K562 (cell line): Measurements from ENCODE around the gene TRIM33. TPM values are rescaled to one million over a fixed set of nuclear protein-coding genes. Genes with fewer than 3 reads are reported as not detected.

Source experiments
- ATAC-seq: fragments of 200-7000 bp; cut with Tn5 transposase; 3 replicates; pipeline ENCODE4 v1.9.1; 2020; ENCODE audit warnings: moderate library complexity
- BruUV-seq: library from RNA; stranded (reverse); fragments of 400-500 nt; replicated peaks from 2 replicates; lab custom pipeline; 2021; lab: Mats Ljungman, UMichigan
- CTCF ChIA-PET: fragments of 300-600 bp; formaldehyde crosslinking; extraction: SDS; loops from one replicate; lab custom pipeline; 2021; ENCODE audit warnings: low intra/inter-chr PET ratio; lab: Yijun Ruan, JAX
- POLR2A ChIA-PET: fragments of 300-600, 350-650 bp; sonication (Branson Sonifier 250); formaldehyde crosslinking; extraction: SDS; loops from one replicate; lab custom pipeline; 2021; ENCODE audit warnings: antibody characterized with exemption, inconsistent platforms; lab: Yijun Ruan, JAX
- DNase-seq, 4 experiments: peaks; one replicate each; pipeline versions ENCODE4 v3.0.0 to v3.0.0-alpha.2; 2011 to 2018; ENCODE audit warnings: low spot score in 3 of 4, mixed read lengths in 3 of 4; ENCODE audit errors: extremely low read depth in 1 of 4
- FAIRE-seq: peaks from 2 replicates; lab custom pipeline; 2011; peaks lifted over from hg19 to GRCh38; lab: Jason Lieb, UNC
- H2AFZ ChIP-seq: 2 replicates; pipeline ENCODE4 v1.6.0; 2011; ENCODE audit warnings: low read depth, low read length, control low read depth, inconsistent platforms
- H3K27ac ChIP-seq: fragments of 200-600 bp; 3 replicates; pipeline ENCODE4 v1.8.0; 2011; ENCODE audit warnings: low read depth, mild to moderate bottlenecking, control low read depth, inconsistent platforms, low read length, moderate library complexity, mixed read lengths; ENCODE audit errors: extremely low read depth
- H3K27me3 ChIP-seq, 2 experiments: fragments of 300-600 bp in 1 of 2; 2 replicates in 1 of 2; 3 replicates in 1 of 2; pipeline versions ENCODE4 v1.6.0 to v1.8.0; 2011; ENCODE audit warnings: inconsistent platforms in 2 of 2, low read length in 2 of 2, mild to moderate bottlenecking in 1 of 2, mixed read lengths in 1 of 2, moderate library complexity in 1 of 2; ENCODE audit not compliant: control insufficient read depth in 2 of 2, insufficient read depth in 2 of 2
- H3K36me3 ChIP-seq: fragments of 300-600 bp; 3 replicates; pipeline ENCODE4 v1.8.0; 2011; ENCODE audit warnings: mild to moderate bottlenecking, low read length, inconsistent platforms; ENCODE audit not compliant: control insufficient read depth, insufficient read depth
- H3K4me1 ChIP-seq, 2 experiments: fragments of 200-600 bp in 1 of 2; replicated peaks in 1 of 2; 2 replicates in 1 of 2; 3 replicates in 1 of 2; pipeline versions ENCODE4 v1.5.1 to v1.8.0; 2011; ENCODE audit warnings: inconsistent platforms in 2 of 2, low read length in 2 of 2, mild to moderate bottlenecking in 1 of 2, mixed read lengths in 1 of 2, moderate library complexity in 1 of 2; ENCODE audit not compliant: control insufficient read depth in 2 of 2, insufficient read depth in 2 of 2
- H3K4me2 ChIP-seq: 2 replicates; pipeline ENCODE4 v1.6.1; 2011; ENCODE audit warnings: low read length, control low read depth, inconsistent platforms, mixed read lengths; ENCODE audit not compliant: insufficient read depth
- H3K4me3 ChIP-seq: fragments of 200-600 bp; sonication (generic), shearing (Covaris generic); 2 replicates; pipeline ENCODE4 v1.5.1; 2016; ENCODE audit warnings: control low read depth, inconsistent platforms
- H3K79me2 ChIP-seq: fragments of 200-600 bp; 3 replicates; pipeline ENCODE4 v1.8.0; 2011; ENCODE audit warnings: low read length, inconsistent platforms; ENCODE audit not compliant: control insufficient read depth, insufficient read depth
- H3K9ac ChIP-seq, 2 experiments: 2 replicates each; pipeline versions ENCODE4 v1.6.0 to v1.6.1; 2011; ENCODE audit warnings: low read depth in 2 of 2, low read length in 2 of 2, control low read depth in 1 of 2, inconsistent platforms in 1 of 2, mild to moderate bottlenecking in 1 of 2, mixed read lengths in 1 of 2; ENCODE audit not compliant: insufficient read depth in 1 of 2
- H3K9me1 ChIP-seq: one replicate; pipeline ENCODE4 v1.6.0; 2011; ENCODE audit warnings: inconsistent platforms, mild to moderate bottlenecking, low read length, moderate library complexity; ENCODE audit not compliant: control insufficient read depth, insufficient read depth
- H3K9me3 ChIP-seq: replicated peaks from 2 replicates; pipeline ENCODE4 v1.5.1; 2011; ENCODE audit warnings: low read depth, low read length, inconsistent platforms; ENCODE audit not compliant: control insufficient read depth, insufficient read depth
- H4K20me1 ChIP-seq: replicated peaks from 2 replicates; pipeline ENCODE4 v1.6.1; 2011; ENCODE audit warnings: low read length, inconsistent platforms, mixed read lengths; ENCODE audit not compliant: control insufficient read depth, insufficient read depth
- ETV1 ChIP-seq: fragments of 450-650 bp; conservative IDR thresholded peaks from 2 replicates; pipeline ENCODE4 v1.6.1; 2016; ENCODE audit warnings: missing genetic modification characterization, control low read depth, low read depth, missing compliant biosample characterization
- EZH2 ChIP-seq: IDR thresholded peaks from 2 replicates; pipeline ENCODE4 v1.6.1; 2012; ENCODE audit warnings: low read depth, mild to moderate bottlenecking, inconsistent platforms, low read length, borderline replicate concordance
- RAD51 ChIP-seq: fragments of 450-650 bp; IDR thresholded peaks from 2 replicates; pipeline ENCODE4 v1.7.1; 2016; ENCODE audit warnings: low read depth, mild to moderate bottlenecking, borderline replicate concordance
- ZNF384 ChIP-seq: IDR thresholded peaks from 2 replicates; pipeline ENCODE4 v1.6.1; 2012; ENCODE audit warnings: low read depth, low read length, improper control_type of control experiment
- ZNF395 ChIP-seq: fragments of 200-800 bp; sonication (Bioruptor generic); IDR thresholded peaks from 2 replicates; pipeline ENCODE4 v1.6.1; 2017; ENCODE audit warnings: missing genetic modification characterization, missing compliant biosample characterization
- WGBS: fragments of 100-300 bp; shearing (Covaris generic); methylation state at CpG from one replicate; pipeline ENCODE4 v1.1.6; 2016; ENCODE audit warnings: low coverage, mixed read lengths; ENCODE audit not compliant: insufficient coverage; ENCODE audit errors: missing lambda C conversion rate; 5-methylcytosine and 5-hydroxymethylcytosine counted together
- in situ Hi-C: fragments of 300-500 bp; cut with MboI; formaldehyde crosslinking; loops from 4 replicates; pipeline ENCODE4 v1.15.0; 2018; ENCODE audit warnings: inconsistent platforms, mixed read lengths
- intact Hi-C: fragments of 100-400 bp; cut with micrococcal nuclease; formaldehyde crosslinking; loops from 2 replicates; pipeline ENCODE4 v1.14.2; 2022
- polyA plus RNA-seq, 8 experiments: library from polyadenylated mRNA; depleted of rRNA in 4 of 8; stranded (reverse) in 5 of 8; unstranded in 3 of 8; fragments of >200 nt; fragmentation: Nextera tagmentation in 2 of 8; fragmentation: Illumina TruSeq in 1 of 8; extraction: Ambion mirVana in 2 of 8; extraction: Trizol in 1 of 8; gene quantifications; 2 replicates each; pipeline versions ENCODE4 v1.2.1 to v1.2.3, GENCODE V29; 2011 to 2014; ENCODE audit warnings: inconsistent platforms in 1 of 8, missing spikeins in 1 of 8
- total RNA-seq, 7 experiments: library from RNA; depleted of rRNA in 6 of 7; stranded (reverse); fragments of >200 nt in 6 of 7; fragmentation: Illumina TruSeq in 2 of 7; extraction: Trizol in 2 of 7; gene quantifications; 2 replicates each; pipeline versions ENCODE4 v1.2.1 to v1.2.3, GENCODE V29; 2011 to 2021; ENCODE audit warnings: low replicate concordance in 1 of 7

Gene TRIM33
- total and polyA plus RNA-seq, 9 of the 15 experiments (the other 6 are each of a cell fraction or from before 2014, with no cell fraction given), result 9.3 to 58.4 (median 40.2) TPM

GRCh38 chr1:114390361-114390760 is 120.6 kb downstream of the TRIM33 start:
- H3K4me2 ChIP-seq, result no peak overlapping the region
- BruUV-seq, result no TSS peak
- WGBS, result 89% methylated on average over 4 of the region's 4 CpGs
- no peaks in the 10 kb centered on the region for H3K27me3 ChIP-seq
- DNase-seq, result no peak
- no peaks in the 10 kb centered on the region for H3K79me2 ChIP-seq
- no peak overlapping the region for H3K27ac ChIP-seq
- ChIA-PET CTCF (no interaction called here), POLR2A (interaction anchor here (0.6 to 1.5 kb wide), 5 partner anchors 10 to 37 kb away, joined by 3 to 6 read pairs (median 3); no protein-coding TSS in a partner anchor)
- H3K4me3 ChIP-seq, result no peak overlapping the region
- no peaks in the 10 kb centered on the region for H3K9me3 ChIP-seq
- intact Hi-C loops, result no loop called here
- TF ChIP-seq ZNF384 (no peak), ZNF395 (CRISPR knock-in tag) (no peak), EZH2 (no peak), RAD51 (no peak), ETV1 (no peak)
- TF ChIP-seq, all 486 proteins: peak for 0
- ATAC-seq, result no peak
- H3K4me1 ChIP-seq, result peaks cover 11 to 24% of the 10 kb centered on the region in 2 experiments; a peak in 4 of 5 replicates
- H2AFZ ChIP-seq, result no peak overlapping the region
- H3K9ac ChIP-seq, result no peak overlapping the region; a peak in 1 of 4 replicates
- no peaks in the 10 kb centered on the region for H4K20me1 ChIP-seq
- peaks cover 36% of the 10 kb centered on the region for H3K36me3 ChIP-seq
- FAIRE-seq, result no peak
- no peaks in the 10 kb centered on the region for H3K9me1 ChIP-seq
- in situ Hi-C loops, result no loop called here
